Epithelial cell of esophagus (primary cell): ENCODE results near the gene LRRC70.
A peak's percentile ranks its signal among the peaks of the same experiment; 100 is the strongest.

ENCODE experiments used
- DNase-seq: peaks from one replicate; pipeline ENCODE4 v3.0.0; 2010; ENCODE audit warnings: low read depth
- H3K4me3 ChIP-seq: 2 replicates; pipeline ENCODE4 v1.5.1; 2011; ENCODE audit warnings: mild to moderate bottlenecking, low read length, control low read depth
- TF ChIP-seq, protein P1 (sequence below): IDR thresholded peaks from 2 replicates; pipeline ENCODE4 v1.5.1; 2011; ENCODE audit warnings: low read depth, mild to moderate bottlenecking, low read length, control low read depth, inconsistent platforms; ENCODE audit not compliant: insufficient read depth; ENCODE audit errors: missing control alignments

LRRC70 gene

DNA sequence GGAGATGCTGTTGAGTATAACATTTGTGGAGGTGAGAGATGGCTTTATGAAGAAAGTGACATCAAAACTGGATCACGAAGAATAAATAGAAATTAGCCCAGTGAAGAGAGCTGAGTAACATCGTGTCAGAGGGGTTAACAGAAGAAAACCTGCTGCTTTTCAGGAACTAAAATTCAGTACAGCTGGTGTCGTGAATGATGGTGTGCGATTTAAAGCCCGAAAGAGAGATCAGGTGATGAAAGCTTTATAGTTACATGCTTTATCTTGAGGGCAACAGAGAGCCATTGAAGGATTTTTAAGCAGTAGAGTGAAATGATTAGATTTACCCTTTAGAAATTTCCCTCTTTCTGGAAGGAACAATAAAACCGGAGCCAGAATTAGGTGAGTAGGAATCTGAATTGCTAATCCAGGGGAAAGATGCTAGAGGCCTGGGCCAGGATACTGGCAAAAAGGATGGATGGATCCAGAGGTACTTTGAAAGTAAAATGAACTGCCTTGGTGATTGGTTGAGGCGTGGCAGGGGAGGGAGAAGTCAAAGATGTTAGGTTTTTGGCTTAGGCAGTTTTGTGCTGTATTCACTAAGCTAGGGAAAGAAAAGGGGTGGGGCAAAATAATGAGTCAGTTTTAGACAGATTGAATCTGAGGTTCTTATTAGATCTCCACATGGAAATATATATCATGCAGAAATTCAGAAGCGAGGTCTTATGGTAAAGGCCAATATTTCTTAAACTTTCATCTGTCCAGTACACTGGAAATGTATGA, 3.4 kb downstream of the LRRC70 start:
- TF ChIP-seq, protein P1, sequence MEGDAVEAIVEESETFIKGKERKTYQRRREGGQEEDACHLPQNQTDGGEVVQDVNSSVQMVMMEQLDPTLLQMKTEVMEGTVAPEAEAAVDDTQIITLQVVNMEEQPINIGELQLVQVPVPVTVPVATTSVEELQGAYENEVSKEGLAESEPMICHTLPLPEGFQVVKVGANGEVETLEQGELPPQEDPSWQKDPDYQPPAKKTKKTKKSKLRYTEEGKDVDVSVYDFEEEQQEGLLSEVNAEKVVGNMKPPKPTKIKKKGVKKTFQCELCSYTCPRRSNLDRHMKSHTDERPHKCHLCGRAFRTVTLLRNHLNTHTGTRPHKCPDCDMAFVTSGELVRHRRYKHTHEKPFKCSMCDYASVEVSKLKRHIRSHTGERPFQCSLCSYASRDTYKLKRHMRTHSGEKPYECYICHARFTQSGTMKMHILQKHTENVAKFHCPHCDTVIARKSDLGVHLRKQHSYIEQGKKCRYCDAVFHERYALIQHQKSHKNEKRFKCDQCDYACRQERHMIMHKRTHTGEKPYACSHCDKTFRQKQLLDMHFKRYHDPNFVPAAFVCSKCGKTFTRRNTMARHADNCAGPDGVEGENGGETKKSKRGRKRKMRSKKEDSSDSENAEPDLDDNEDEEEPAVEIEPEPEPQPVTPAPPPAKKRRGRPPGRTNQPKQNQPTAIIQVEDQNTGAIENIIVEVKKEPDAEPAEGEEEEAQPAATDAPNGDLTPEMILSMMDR = no peak
- DNase-seq = peak; percentile 33
- H3K4me3 ChIP-seq = no peak overlapping the region

DNA sequence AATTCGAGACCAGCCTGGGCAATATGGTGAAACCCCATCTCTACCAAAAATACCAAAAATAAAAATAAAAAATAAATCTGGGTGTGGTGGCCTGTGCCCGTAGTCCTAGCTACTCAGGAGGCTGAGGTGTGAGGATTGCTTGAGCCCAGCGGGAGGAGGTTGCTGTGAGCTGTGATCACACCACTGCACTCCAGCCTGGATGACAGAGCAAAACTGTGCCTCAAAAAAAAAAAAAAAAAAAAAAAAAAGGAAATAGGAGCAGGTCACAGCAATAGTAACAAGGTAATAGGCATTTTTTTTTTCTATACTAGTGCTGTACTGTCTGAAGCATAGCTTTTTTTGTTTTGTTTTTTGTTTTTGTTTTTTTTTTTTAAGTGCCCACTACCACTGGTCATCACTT, 5.8 kb downstream of the LRRC70 start:
- H3K4me3 ChIP-seq = no peak overlapping the region
- TF ChIP-seq, protein P1 = no peak
- DNase-seq = no peak

DNA sequence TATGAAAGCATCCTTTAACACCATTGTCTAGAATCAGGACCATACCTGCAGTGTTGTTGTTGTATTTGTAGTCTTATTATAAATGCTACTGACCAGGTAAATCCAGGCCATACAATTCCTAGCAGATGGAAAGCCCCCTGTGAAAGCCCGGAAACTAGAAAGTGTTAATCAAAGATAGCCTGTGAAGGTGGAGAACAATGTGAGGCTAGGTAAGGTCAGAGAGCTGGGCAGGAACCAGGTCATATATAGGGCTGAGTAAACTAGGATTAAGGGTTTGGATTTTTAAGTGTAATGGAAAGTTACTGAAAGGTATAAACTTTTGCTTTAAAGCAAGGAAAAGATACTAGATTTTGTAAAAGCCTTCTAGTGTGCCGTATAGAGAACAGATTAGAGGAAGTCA, 6.7 kb downstream of the LRRC70 start:
- DNase-seq = no peak
- H3K4me3 ChIP-seq = no peak overlapping the region
- TF ChIP-seq, protein P1 = no peak

DNA sequence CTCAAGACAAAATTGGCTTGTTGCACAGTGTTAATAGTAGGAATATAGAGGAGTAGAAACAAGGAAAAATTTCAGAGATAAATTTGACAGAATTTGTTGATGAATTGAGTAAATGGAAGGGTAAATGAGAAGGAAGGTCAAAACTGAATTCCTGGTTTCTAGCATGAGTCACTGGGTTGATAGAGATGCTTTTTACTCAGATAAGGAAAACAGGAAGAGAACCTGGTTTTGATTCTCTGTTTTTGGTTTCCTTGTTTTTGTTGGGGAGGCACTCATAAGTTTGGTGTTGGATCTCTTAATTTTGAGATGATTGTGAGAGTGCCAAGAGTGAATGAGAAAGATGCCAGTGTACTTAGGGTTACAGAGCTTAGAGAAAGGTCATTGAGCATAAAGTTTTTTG, 7.1 kb downstream of the LRRC70 start:
- TF ChIP-seq, protein P1 = no peak
- no peak for DNase-seq
- H3K4me3 ChIP-seq = no peak overlapping the region

DNA sequence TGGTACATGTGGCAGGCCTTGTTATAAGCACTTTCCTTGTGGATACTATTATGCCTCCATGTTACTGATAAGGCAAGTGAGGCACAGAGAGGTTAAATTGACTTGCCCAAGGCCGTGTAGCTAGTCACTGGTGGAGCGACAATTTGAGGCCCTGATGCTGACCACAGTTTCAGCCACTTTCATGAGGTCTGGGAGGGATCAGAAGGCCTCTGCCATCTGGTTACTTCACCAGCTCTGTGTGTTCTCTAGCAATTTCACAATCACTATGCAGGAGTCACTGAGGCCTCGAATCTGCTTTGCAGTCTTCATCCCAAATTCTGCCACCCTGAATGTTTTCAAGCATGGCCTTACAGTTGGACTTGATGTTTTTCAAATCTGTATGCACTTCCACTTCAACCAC, 9.1 kb downstream of the LRRC70 start:
- TF ChIP-seq, protein P1 = no peak
- DNase-seq = no peak
- H3K4me3 ChIP-seq = no peak overlapping the region

DNA sequence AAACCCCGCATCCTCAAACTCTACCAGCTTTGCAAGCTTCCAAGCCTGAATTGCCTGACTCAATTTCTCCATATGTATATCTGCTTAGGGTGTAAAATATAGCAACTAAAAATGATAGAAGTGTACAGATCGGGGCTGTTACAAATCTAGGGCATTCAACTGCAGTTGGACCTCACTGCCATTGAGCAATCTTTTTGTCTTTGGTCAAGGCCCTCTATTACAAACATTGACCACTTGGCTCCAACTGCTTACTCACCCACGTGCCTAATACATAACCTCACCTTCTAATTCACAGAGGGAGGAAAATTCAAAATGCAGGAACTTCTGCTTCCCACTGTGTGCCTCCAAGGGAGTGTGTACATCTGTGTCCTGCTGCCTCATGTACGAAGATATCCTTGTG, 10.0 kb downstream of the LRRC70 start:
- TF ChIP-seq, protein P1 = no peak

DNA sequence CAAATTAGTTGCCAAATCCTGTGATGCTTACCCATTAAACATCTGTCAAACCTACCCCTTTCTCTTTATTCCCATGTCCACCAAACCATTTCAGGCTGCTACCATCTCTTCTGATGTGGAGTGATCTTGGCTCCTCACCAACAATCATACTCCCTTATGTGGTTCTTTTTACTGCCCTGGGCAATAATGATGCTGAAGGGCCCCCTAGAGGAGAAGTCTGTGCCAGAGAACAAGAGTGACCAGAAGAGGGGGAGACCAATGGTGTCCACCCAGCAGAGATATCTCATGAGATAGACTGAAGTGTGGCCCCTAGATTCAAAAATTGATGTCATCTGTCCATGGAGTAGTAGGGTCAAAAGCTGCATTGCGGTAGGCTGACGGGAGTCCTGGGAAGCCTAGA, 10.9 kb downstream of the LRRC70 start:
- DNase-seq = no peak
- TF ChIP-seq, protein P1 = no peak
- H3K4me3 ChIP-seq = no peak overlapping the region

More for the DNA sequence above, 10.0 kb downstream of the LRRC70 start:
- DNase-seq = no peak
- H3K4me3 ChIP-seq = no peak overlapping the region
